Measurements from ENCODE around the gene TMPRSS11E.

DNA sequence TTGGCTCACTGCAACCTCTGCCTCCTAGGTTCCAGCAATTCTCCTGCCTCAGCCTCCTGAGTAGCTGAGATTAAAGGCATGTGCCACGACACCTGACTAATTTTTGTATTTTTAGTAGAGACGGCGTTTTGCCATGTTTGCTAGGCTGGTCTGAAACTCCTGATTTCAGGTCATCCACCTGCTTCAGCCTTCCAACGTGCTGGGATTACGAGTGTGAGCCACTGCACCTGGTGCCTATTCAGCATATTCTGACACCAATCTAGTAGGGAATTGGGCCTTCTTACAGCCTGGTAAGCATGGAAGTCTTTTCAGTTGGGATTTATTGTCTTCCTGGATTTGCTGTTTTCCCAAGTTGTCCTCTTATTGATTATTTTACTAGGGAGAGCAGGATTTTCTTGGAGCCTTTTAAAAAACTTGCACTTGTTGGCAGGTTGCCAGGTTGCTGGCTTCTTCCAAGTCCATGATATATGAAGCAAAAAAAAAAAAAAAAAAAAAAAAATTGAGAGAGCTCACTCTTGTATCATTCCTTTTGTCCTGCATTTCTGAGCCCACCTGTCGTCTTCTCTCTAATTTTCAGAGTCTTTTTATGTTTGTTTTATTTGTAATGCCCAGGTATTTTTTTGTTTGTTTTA, 43.7 kb downstream of the TMPRSS11E start:
- TF ChIP-seq EP300 (IDR thresholded peaks at IDR 0.05) = no peak
- TF ChIP-seq CTCF (IDR thresholded peaks at IDR 0.05) = no peak

All from upper lobe of left lung (tissue), 4 donors.